Neural progenitor cell (in vitro differentiated cells): ENCODE results near the gene TEX9.

Experiments
- CTCF ChIP-seq: fragments of 200-600 bp; sonication (generic); IDR thresholded peaks from 2 replicates; pipeline ENCODE4 v1.5.1; 2017; ENCODE audit warnings: antibody characterized with exemption, mild to moderate bottlenecking
- EZH2 ChIP-seq: fragments of 200-600 bp; sonication (generic); IDR thresholded peaks from 2 replicates; pipeline ENCODE4 v1.6.1; 2017; ENCODE audit warnings: antibody characterized with exemption, mild to moderate bottlenecking, moderate library complexity

- TF ChIP-seq CTCF, result no peak
- TF ChIP-seq EZH2, result no peak
Measured at GRCh38 chr15:56383010-56383409, 17.8 kb downstream of the TEX9 start.
